GM18526 (cell line): ENCODE results near the gene ITIH4.

Experiments used
- POLR2A ChIP-seq: IDR thresholded peaks from 3 replicates; pipeline ENCODE4 v1.6.1; 2011; ENCODE audit not compliant: insufficient read length; ENCODE audit errors: extremely low read depth

Gene ITIH4

DNA sequence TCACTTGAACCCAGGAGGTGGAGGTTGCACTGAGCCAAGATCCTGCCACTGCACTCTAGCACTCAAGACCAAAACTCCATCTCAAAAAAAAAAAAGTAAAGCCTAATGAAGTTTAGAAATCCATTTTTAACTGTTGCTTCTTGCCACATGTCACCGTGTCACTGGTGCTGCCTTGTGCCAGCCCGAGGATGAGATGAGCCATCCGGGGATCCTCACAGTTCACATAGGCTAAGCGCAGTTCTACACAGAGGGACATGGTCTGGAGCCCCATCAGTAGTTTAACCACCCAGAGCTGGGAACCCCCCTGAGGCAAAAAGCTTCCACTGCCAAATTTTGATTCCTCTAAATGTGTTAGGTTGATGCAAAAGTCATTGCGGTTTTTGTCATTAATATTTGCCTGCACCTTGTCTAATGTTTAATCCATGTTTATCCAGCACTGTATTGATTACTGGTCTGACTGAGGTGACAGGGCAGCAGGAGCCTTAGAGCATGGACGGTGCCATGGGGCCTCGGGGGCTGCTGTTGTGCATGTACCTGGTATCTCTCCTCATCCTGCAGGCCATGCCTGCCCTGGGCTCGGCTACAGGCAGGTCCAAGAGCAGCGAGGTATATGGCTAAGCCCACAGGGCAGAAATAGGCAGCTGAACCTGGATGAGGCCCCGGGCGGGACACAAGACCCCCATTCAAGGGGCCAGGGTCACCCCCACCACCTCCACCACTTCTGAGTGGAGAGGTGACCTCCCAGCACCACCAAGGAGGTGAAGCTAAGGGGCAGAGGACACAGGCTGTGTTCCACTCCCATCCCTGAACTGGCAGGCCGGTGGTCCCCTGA, 53.1 kb downstream of the ITIH4 start, which contains the start of gene ITIH1:
Gene ITIH1 (plus strand): TSS at position 473 of the 832 bp plus-strand sequence. CDS start 17 bp downstream, at position 490.
- no peak for TF ChIP-seq POLR2A

DNA sequence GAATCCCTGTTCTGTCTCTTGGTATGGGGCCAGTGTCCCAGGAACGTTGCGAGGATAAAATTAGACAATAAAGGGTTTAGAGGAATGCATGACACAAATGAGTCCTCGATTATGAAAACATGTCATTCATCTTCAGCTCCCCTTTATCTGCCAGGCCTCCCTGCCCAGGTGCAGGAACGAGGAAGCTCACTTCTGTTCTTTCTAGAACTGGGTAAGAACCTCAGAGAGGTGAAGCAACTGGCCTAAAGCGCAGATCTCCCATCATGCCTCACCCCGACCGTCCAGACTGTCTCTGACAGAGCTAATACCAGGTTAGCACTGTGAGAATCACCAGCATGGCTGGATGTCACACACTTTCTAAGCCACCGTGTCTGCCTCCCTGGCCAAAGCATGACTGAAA, 54.6 kb downstream of the ITIH4 start:
- no peak for TF ChIP-seq POLR2A

DNA sequence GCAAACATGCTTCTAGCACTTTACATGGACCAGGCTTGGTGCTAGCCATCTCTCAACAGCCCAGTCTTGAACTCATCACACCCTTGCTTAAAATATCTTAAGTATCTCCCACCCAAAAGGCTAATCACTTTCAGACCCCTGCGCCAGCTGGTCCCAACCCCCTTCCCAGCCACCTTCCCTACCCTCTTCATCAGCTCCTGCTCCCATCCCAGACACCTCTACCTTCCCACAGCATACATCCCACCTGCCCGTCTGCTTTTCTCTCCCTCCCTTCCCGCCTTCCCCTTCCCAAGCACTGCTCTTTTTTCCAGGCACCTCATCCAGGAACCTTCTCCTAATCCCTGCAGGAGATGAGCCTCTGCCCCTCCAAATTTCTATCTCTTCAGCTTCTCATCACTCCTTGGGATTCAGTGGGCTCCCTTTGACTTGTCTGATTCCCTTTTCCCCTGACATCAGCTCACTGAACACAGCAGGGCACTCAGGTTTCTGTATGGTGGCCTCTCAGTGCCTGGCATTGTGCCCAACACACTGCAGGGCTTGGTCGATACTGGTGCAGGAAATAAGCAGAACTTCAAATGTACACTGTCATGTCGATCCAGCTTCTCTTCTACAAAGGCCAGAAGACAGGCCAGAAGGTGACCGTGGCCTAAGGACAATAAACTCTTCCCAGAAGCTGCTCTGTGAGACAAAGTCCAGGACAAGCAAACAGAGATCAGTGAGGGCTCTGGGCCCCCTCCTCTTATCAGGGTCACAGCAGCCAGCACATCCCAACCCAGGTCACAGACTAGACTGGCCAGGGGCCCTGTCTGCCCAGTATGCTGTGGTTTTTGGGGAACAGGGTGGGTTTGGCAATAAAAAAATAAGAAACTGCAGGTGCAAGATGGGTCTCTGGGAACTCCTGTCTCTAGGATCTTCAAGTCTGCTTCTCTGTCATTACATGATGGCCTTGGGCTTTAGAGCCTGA, 55.3 kb downstream of the ITIH4 start:
- TF ChIP-seq POLR2A: no peak

DNA sequence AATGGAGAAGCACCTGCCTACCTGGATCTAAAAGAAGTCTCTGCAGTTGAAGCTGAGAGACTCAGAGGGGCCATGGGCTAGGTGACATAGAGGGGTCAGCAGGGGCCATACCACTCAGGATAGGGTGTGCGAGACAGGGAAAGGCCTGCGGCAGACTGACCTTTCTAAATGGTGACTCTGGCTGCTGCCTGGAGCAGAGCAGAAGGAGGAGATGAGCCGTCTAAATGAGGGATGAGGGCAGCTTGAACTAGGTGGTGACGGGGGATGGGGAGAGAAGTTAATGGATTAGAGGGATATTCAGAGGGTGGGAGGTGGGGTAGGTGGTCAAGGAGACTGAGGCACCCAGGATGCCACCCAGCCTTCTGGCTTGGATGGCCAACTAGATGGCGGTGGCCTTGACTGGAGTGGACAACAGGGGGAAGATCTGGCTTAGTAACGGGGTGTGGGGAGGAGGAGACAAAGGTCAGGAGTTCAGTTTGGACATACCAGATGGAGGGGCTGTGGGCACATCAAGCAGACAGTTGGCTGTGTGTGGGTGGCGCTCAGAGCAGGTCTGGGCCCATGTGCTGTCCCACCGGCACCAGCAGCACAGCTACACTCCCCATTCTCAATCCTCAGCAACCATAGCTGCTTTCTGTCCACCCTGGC, 56.3 kb downstream of the ITIH4 start:
- no peak for TF ChIP-seq POLR2A

DNA sequence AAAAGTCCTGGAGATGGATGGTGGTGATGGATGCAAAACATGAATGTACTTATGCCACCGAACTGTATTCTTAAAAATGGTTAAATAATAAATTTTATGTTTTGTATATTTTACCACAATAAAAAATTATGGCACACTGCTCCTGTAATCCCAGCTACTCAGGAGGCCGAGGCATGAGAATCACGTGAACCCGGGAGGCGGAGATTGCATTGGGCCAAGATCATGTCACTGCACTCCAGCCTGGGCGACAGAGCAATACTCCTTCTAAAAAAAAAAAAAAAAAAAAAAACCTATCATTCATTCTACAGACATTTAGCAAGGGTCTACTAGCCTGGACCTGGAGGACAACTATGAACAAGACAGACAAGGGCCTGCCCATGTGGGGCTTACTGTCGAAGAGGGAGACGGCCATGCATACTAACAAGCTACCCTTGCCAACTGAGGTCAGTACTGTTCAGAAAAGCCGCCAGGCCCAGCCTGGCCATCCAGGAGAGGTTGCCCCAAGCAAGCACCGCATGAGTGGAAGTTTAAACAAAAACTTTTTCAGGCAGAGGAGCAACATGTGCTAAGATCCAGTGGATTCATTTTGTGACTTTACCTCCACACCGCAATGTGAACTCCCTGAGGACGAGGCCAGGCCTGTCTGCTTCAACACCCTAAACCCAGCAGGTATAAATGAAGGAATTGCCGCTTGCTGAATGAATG, 57.0 kb downstream of the ITIH4 start:
- no peak for TF ChIP-seq POLR2A

DNA sequence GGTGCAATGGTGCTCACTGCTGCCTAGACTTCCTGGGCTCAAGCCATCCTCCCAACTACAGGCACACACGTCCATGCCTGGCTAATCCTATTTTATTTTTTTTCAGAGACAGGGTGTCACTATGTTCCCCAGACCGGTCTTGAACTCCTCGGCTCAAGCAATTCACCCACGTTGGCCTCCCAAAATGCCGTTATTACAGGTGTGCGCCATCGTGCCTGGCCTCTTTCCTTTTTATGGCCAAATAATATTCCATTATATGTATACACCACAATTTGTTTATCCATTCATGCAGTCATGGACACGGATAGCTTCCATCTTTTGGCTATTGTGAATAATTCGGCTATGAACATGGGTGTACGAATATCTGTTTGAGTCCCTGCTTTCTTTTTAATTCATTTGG, 58.8 kb downstream of the ITIH4 start:
- TF ChIP-seq POLR2A: no peak

DNA sequence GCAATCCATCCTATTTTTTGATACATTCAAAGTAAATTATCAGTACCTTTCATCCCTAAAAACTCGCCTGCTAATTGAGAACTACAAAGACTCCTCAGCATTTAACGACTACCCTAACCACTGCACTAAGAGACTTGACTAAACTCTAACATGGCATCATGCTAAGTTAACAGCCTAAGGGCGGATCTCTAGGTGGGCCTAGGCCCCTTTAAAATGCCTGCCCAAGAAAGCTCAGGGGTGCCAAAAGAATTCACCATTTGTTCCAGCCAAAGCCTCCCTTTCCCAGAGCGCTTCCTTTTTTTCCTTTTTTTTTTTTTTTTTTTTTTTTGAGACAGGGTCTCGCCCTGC, 59.2 kb downstream of the ITIH4 start:
- TF ChIP-seq POLR2A: no peak

DNA sequence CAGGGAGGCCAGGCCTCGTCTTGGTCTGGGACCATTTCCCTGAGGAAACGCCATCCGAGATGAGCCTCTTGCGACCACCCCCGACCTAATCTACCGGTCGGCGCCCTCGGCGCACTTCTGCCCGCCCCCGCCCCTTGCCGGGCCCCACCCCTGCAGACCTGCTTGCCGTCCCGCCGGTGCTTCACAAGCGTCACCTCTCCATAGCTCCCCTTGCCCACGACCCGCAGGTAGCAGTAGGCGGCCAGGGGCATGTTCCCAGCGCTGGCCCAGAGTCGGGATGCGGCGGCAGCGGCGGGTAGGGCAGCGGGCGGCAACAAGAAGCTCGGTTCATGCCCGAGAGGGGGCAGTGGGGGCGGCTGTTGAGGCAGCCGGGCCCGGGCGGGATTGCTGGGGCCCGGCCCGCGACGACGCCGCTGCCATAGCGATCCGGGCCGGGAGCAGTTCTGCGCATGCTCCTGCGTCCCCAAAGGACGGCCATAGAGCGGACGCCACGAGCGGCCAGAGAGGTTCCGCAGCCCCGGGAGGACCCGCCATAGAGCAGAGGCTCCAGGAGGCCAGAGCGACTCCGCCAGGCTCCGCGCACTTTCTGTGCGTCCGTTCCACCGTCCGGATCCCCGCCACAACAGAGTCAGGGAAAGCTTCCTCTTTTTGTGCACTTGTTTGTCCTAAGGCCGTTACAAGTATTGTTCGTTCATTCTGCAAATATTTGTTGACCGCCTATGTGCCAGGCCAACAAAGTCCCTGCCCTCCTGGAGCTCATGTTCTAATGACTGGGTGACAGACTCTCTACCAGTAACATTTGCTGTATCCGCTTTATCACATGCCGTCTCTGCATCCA, 59.8 kb downstream of the ITIH4 start, which contains the start of gene NEK4:
Gene NEK4 (minus strand): TSS at position 445 of the 838 bp plus-strand sequence. CDS start 194 bp downstream, at position 251.
- peak; percentile 94 for TF ChIP-seq POLR2A

DNA sequence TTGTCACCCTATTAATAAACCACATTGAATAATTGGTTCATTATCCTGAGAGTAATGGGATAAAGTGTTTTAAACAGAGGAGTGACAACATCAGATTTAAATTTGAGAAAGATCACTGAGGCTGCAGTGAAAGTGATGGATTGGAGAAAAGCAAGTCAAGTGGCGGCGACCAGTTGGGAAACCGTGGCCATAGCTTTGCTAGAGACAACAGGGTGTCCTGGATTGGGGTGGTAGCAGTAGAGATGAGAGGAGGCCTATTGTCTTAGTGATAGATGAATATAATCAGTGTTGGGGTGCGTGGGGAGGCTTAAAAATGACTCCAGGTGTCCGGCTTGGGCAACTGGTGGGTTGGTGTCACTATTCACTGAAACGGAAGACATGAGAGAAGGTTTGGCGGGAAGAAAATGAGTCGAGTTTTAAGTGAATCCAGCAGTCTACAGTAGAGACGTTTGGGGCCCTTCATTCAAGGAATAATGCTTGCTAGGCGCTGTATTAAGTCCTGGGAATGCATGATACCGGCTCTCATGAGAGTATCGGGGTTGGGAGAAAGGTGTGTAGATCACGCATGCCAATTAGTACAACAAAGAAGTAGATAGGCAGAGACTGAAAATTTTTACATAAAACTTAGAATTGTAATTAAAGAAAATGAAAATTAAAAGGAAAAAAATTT, 60.6 kb downstream of the ITIH4 start:
- no peak for TF ChIP-seq POLR2A

DNA sequence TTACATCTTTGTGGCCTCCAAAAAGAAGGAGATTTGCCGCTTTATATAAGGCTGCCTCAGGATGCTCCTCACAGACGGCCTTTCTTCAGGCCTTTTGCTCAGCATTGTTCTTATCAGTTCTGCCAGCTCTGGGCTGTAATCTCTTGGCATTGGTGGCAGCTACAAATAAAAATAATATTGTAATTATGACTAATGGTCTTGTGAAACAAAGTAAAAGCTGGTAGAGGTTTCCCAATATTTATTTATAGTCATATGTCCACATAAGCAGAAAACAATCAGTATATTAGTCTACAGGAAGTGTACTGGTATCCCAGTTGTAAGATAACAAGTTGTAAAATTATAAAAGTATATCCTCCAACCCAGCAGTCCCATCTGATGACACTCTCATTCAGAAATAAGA, 67.0 kb downstream of the ITIH4 start:
- TF ChIP-seq POLR2A: no peak
